HEK293 (cell line): ENCODE data around the gene HIF1A.

ENCODE experiments used
- BCL11B ChIP-seq: fragments of 450-650 bp; formaldehyde crosslinking; IDR thresholded peaks from 2 replicates; pipeline ENCODE4 v1.5.1; 2016; ENCODE audit warnings: low read depth, missing biosample characterization, missing genetic modification characterization
- EGR2 ChIP-seq: fragments of 450-650 bp; formaldehyde crosslinking; IDR thresholded peaks from 2 replicates; pipeline ENCODE4 v1.5.1; 2016; ENCODE audit warnings: low read depth, missing biosample characterization, missing genetic modification characterization
- ELK4 ChIP-seq: IDR thresholded peaks from 2 replicates; pipeline ENCODE4 v1.6.1; 2011; ENCODE audit warnings: mild to moderate bottlenecking, low read depth, low read length, borderline replicate concordance
- GLIS2 ChIP-seq: fragments of 450-650 bp; formaldehyde crosslinking; IDR thresholded peaks from 2 replicates; pipeline ENCODE4 v1.5.1; 2016; ENCODE audit warnings: missing biosample characterization, missing genetic modification characterization
- KLF1 ChIP-seq: fragments of 450-650 bp; formaldehyde crosslinking; IDR thresholded peaks from 2 replicates; pipeline ENCODE4 v1.5.1; 2016; ENCODE audit warnings: missing biosample characterization, missing genetic modification characterization
- MYNN ChIP-seq: fragments of 450-650 bp; formaldehyde crosslinking; IDR thresholded peaks from 2 replicates; pipeline ENCODE4 v1.5.1; 2016; ENCODE audit warnings: missing biosample characterization, missing genetic modification characterization, borderline replicate concordance
- PRDM10 ChIP-seq: fragments of 450-650 bp; formaldehyde crosslinking; IDR thresholded peaks from 2 replicates; pipeline ENCODE4 v1.5.1; 2016; ENCODE audit warnings: missing biosample characterization, missing genetic modification characterization
- TRIM28 ChIP-seq: IDR thresholded peaks from 2 replicates; pipeline ENCODE4 v1.6.1; 2011; ENCODE audit warnings: low read length, control low read depth, borderline replicate concordance
- YY2 ChIP-seq: fragments of 450-650 bp; formaldehyde crosslinking; IDR thresholded peaks from 2 replicates; pipeline ENCODE4 v1.5.1; 2016; ENCODE audit warnings: missing biosample characterization, missing genetic modification characterization
- ZBTB10 ChIP-seq: fragments of 450-650 bp; formaldehyde crosslinking; IDR thresholded peaks from 2 replicates; pipeline ENCODE4 v1.5.1; 2016; ENCODE audit warnings: missing biosample characterization, missing genetic modification characterization
- ZBTB20 ChIP-seq: fragments of 450-650 bp; formaldehyde crosslinking; IDR thresholded peaks from 2 replicates; pipeline ENCODE4 v1.5.1; 2016; ENCODE audit warnings: missing biosample characterization, missing genetic modification characterization
- ZBTB26 ChIP-seq: fragments of 450-650 bp; formaldehyde crosslinking; optimal IDR thresholded peaks from 2 replicates; pipeline ENCODE3; 2016; ENCODE audit warnings: missing biosample characterization, mild to moderate bottlenecking, missing genetic modification characterization
- ZBTB48 ChIP-seq: fragments of 450-650 bp; formaldehyde crosslinking; IDR thresholded peaks from 2 replicates; pipeline ENCODE4 v1.5.1; 2016; ENCODE audit warnings: missing biosample characterization, missing genetic modification characterization
- ZFP37 ChIP-seq: fragments of 450-650 bp; formaldehyde crosslinking; IDR thresholded peaks from 2 replicates; pipeline ENCODE4 v1.5.1; 2016; ENCODE audit warnings: missing biosample characterization, missing genetic modification characterization
- ZFP41 ChIP-seq: fragments of 450-650 bp; formaldehyde crosslinking; IDR thresholded peaks from 2 replicates; pipeline ENCODE4 v1.5.1; 2016; ENCODE audit warnings: missing biosample characterization, missing genetic modification characterization, borderline replicate concordance
- ZNF138 ChIP-seq: fragments of 450-650 bp; formaldehyde crosslinking; IDR thresholded peaks from 2 replicates; pipeline ENCODE4 v1.5.1; 2016; ENCODE audit warnings: missing biosample characterization, missing genetic modification characterization, borderline replicate concordance
- ZNF146 ChIP-seq: fragments of 450-650 bp; formaldehyde crosslinking; IDR thresholded peaks from 2 replicates; pipeline ENCODE4 v1.5.1; 2016; ENCODE audit warnings: missing biosample characterization, missing genetic modification characterization
- ZNF202 ChIP-seq: fragments of 450-650 bp; formaldehyde crosslinking; IDR thresholded peaks from 2 replicates; pipeline ENCODE4 v1.5.1; 2016; ENCODE audit warnings: missing biosample characterization, missing genetic modification characterization, borderline replicate concordance
- ZNF221 ChIP-seq: fragments of 450-650 bp; formaldehyde crosslinking; IDR thresholded peaks from 2 replicates; pipeline ENCODE4 v1.5.1; 2017; ENCODE audit warnings: missing biosample characterization, missing genetic modification characterization, borderline replicate concordance
- ZNF248 ChIP-seq: fragments of 450-650 bp; formaldehyde crosslinking; IDR thresholded peaks from 2 replicates; pipeline ENCODE4 v1.5.1; 2017; ENCODE audit warnings: missing biosample characterization, missing genetic modification characterization
- ZNF341 ChIP-seq: fragments of 450-650 bp; formaldehyde crosslinking; IDR thresholded peaks from 2 replicates; pipeline ENCODE4; 2016; ENCODE audit warnings: low read depth, missing biosample characterization, missing genetic modification characterization
- ZNF37A ChIP-seq: fragments of 450-650 bp; IDR thresholded peaks from 2 replicates; pipeline ENCODE4 v1.5.1; 2018; ENCODE audit warnings: missing biosample characterization, missing genetic modification characterization
- ZNF423 ChIP-seq: fragments of 450-650 bp; formaldehyde crosslinking; IDR thresholded peaks from 2 replicates; pipeline ENCODE4 v1.5.1; 2016; ENCODE audit warnings: missing biosample characterization, missing genetic modification characterization
- ZNF449 ChIP-seq: fragments of 450-650 bp; formaldehyde crosslinking; IDR thresholded peaks from 2 replicates; pipeline ENCODE4 v1.5.1; 2017; ENCODE audit warnings: missing biosample characterization, mild to moderate bottlenecking, missing genetic modification characterization, moderate library complexity
- ZNF529 ChIP-seq: fragments of 450-650 bp; formaldehyde crosslinking; IDR thresholded peaks from 2 replicates; pipeline ENCODE4 v1.5.1; 2017; ENCODE audit warnings: missing genetic modification characterization, missing biosample characterization; ENCODE audit not compliant: insufficient replicate concordance
- ZNF548 ChIP-seq: fragments of 450-650 bp; formaldehyde crosslinking; IDR thresholded peaks from 2 replicates; pipeline ENCODE4 v1.5.1; 2016; ENCODE audit warnings: missing biosample characterization, missing genetic modification characterization
- ZNF600 ChIP-seq: fragments of 450-650 bp; formaldehyde crosslinking; IDR thresholded peaks from 2 replicates; pipeline ENCODE4 v1.5.1; 2016; ENCODE audit warnings: missing biosample characterization, missing genetic modification characterization
- ZNF626 ChIP-seq: fragments of 450-650 bp; sonication (Bioruptor Pico); formaldehyde crosslinking; IDR thresholded peaks from 2 replicates; pipeline ENCODE4 v1.5.1; 2018; ENCODE audit warnings: missing biosample characterization, missing genetic modification characterization, inconsistent platforms
- ZNF701 ChIP-seq: fragments of 450-650 bp; formaldehyde crosslinking; IDR thresholded peaks from 2 replicates; pipeline ENCODE4 v1.5.1; 2016; ENCODE audit warnings: missing biosample characterization, missing genetic modification characterization
- ZNF707 ChIP-seq: fragments of 450-650 bp; formaldehyde crosslinking; IDR thresholded peaks from 2 replicates; pipeline ENCODE4 v1.5.1; 2016; ENCODE audit warnings: missing biosample characterization, missing genetic modification characterization
- ZNF792 ChIP-seq: fragments of 450-650 bp; formaldehyde crosslinking; IDR thresholded peaks from 2 replicates; pipeline ENCODE4 v1.5.1; 2016; ENCODE audit warnings: missing biosample characterization, missing genetic modification characterization

Gene HIF1A

GRCh38 chr14:61694830-61695694 is at the start of gene HIF1A (continued):
- TF ChIP-seq ZNF707 (tag by site-specific recombination) (no peak), ZNF248 (tag by site-specific recombination) (no peak), KLF1 (tag by site-specific recombination) (peak; percentile 74; the same call in 1 of the 2 replicates), ZNF701 (no peak), ZFP41 (no peak), ZNF423 (no peak), ZBTB20 (tag by site-specific recombination) (no peak), GLIS2 (tag by site-specific recombination) (no peak), BCL11B (tag by site-specific recombination) (no peak), ZNF792 (no peak), ZBTB48 (tag by site-specific recombination) (no peak; the same call in 1 of the 2 replicates), TRIM28 (no peak), PRDM10 (peak; percentile 79), ELK4 (no peak), ZNF341 (tag by site-specific recombination) (no peak), ZFP37 (tag by site-specific recombination) (no peak), ZNF202 (no peak), ZNF138 (tag by site-specific recombination) (no peak), ZNF449 (tag by site-specific recombination) (peak; percentile 87), YY2 (tag by site-specific recombination) (no peak), ZNF548 (no peak), ZBTB26 (peak; percentile 90), ZNF626 (tag by site-specific recombination) (no peak), ZNF146 (tag by site-specific recombination) (no peak), ZNF37A (no peak), ZNF529 (no peak), ZNF221 (tag by site-specific recombination) (no peak), ZNF600 (no peak), EGR2 (tag by site-specific recombination) (peak; percentile 59; the same call in 1 of the 2 replicates), MYNN (no peak), ZBTB10 (tag by site-specific recombination) (peak; percentile 53)
